ENCODE data around the gene EXOC6B.

The EXOC6B gene

DNA sequence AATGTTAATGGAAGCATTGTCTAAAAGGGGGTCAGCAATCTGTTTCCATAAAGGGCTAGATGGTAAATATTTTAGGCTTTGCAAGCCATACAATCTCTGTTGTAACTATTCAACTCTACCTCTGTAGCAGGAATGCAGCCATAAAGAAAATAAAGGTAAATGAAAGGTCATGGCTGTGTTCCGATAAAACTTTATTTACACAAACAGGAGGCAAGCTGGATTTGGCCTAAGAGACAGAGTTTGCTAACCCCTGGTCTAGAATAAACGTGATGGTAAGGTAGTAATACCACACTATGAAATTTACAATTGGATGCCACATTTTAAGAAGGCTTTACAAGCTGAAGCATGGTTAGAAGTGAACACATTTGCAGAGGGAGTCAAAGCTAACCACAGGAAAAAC lies 91.4 kb downstream of the EXOC6B start:
- no peak for DNase-seq (ENCODE audit: low spot score)

DNA sequence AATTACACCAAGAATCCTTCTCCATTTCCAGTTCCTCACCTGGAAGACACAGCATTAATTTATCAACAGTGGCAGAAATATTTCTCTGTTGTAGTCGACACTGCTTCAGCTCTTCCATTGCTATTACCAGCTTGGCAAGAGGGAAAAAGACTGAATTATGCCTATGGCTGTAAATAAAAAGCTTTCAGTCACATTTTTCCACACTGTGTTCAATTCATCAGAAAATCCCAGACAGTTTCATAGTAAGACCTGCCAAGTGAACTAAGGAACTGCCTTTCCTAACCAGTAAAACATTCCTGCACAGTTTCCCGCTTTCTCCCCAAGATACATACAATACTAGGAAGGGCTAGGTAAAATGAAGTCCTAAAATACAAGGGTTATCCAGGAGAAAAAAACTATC lies 94.7 kb downstream of the EXOC6B start:
- DNase-seq (ENCODE audit: low spot score), result no peak

- DNase-seq (ENCODE audit: low spot score), result no peak
Observed at GRCh38 chr2:72727356-72727755, 98.5 kb downstream of the EXOC6B start.

- DNase-seq (ENCODE audit: low spot score), result no peak
Observed at GRCh38 chr2:72723769-72724370, 102.0 kb downstream of the EXOC6B start.

- DNase-seq (ENCODE audit: low spot score), result no peak
Observed at GRCh38 chr2:72722492-72723070, 103.3 kb downstream of the EXOC6B start.

DNA sequence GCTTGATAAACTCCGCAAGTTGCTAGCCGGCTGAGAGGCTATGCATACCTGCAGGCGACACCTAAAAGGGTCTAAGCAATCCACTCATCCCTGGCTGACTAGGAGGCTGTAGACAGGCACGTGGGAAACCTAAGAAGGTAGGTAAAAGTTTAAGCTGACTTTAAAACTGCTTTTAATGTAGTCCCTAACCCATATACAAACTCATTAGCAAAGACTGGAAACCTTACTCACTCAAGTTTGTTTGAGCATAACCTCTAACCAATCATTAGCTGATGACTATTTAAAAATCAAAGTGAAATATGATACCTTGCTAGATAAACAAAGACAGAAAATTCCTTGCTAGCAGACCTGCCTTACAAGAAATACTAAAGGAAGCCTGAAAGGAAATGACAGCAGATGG lies 106.4 kb downstream of the EXOC6B start:
- no peak for DNase-seq (ENCODE audit: low spot score)

DNA sequence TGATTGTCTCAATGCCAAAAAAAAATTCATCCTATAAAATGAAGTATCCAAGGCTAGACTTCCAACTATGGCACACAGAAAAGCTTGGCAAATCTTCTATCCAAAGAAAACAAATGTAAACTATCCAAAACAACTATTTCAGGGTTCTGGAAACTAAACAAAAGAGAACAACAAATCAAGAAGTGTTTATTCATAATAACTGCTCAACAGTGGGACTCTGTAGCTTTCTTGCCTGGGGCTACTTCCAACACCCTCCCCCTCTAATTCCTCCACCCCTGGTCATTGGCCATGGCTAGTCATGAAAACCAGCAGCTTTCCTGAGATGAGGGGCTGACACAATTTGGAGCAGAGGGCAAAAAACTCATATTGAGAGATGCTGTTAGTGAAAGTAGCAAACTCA lies 107.0 kb downstream of the EXOC6B start:
- DNase-seq (ENCODE audit: low spot score), result no peak

GRCh38 chr2:72716601-72717000 lies 109.2 kb downstream of the EXOC6B start:
- no peak for DNase-seq (ENCODE audit: low spot score)

DNA sequence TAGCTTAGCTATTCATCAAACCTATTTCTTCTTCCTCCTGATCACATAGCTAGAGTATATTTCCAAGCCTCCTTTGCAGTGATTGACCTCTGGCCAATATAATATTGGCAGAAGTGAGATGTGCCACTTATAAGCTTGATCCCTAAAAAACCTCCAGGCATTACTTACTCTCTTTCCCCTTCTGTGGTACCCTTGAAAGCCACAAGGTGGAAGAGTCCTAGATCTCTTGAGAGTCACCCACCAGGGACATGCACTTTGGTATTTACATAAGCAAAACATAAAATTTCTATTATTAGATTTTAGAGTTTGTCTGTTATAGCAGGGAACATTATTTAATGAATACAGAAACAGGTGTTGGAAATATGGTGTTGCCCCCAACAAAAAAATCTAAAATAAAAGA lies 112.0 kb downstream of the EXOC6B start:
- DNase-seq (ENCODE audit: low spot score), result no peak

- DNase-seq (ENCODE audit: low spot score), result no peak
Observed at GRCh38 chr2:72712977-72713376, 112.9 kb downstream of the EXOC6B start.

- DNase-seq (ENCODE audit: low spot score), result no peak
Observed at GRCh38 chr2:72712304-72712703, 113.5 kb downstream of the EXOC6B start.

DNA sequence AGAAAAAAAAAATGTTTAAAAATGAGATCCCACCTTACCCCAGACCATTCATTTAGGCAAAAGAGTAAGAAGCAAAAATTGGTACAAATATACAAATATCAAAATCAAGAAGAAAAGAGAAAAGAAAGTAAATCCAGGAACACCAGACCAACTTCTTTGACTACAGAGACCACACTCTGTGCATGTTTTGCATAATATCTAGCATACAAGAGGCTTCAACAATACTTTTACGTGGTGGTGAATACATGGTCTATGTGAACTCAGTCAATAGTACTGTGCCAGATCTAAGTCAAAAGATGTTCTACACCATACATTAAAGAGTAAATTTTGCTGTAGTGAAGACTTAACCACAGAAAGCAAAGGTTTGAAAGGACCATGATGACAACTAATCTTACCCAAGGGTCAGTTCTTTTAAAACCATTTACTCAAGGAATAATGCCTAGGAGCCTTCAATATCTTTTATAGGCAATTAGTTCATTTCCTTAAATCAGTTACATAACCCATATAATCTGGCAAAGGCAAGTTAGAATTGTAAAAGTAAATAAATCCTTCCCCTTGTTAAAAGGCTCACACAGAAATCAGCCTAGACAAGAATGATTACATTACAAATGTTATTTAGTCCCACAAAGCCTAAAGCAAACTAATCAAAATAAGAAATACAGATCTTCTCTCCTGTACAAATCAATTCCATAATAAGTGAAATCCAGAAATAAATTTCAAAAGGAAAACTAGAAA lies 115.2 kb downstream of the EXOC6B start:
- no peak for DNase-seq (ENCODE audit: low spot score)

DNA sequence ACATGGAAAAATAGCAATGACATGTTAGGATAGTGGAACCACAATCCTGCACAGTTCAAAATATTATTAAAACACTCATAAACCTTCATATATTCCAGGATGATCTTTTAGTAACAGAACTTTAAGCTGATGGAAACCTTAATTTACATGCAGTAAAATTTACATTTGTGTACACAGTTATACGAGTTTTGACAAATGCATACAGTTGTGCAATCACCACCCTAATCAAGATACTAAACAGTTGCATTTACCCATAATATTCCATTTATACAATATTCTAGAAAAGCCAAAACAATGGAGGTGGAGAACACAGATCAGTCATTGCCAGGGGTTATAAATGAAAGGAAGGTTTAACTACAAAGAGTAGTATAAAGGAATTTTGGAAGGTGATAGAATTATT lies 117.6 kb downstream of the EXOC6B start:
- no peak for DNase-seq (ENCODE audit: low spot score)

DNA sequence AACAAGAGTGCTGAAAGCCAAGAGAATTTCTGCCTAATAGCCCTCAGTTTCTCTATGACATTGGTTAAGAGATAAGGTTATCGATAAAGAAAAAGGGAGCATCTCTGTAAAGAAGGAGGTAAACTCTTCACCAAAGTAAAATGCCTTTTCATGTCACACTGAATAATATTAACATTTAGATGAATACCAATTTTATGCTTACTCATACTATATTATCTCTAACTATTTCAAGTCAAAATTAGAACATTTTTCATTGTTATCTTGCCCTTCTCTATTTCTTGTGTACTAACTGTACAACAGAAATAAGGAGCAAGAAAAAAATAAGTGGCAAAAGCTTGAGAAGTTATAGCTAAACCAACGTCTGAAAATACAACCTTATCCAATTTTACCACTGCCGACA lies 127.5 kb downstream of the EXOC6B start:
- no peak for DNase-seq (ENCODE audit: low spot score)

DNA sequence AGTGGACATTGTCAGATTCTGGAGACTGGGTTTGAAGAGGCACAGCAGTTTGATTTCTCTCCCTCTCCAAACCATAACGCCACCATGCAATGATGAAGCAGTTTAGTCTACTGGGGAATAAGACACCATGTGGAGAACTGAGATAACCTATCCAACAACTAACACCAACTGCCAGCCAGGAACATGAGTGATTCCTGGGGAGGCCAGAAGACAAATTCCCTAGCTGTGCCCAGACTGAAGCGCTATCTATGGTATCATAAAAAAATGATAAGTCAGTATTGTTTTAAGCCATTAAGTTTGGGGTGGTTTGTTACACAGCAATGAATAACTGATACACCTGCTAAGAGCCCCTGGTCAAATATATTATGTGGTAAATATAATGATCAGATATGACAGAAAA lies 129.3 kb downstream of the EXOC6B start:
- no peak for DNase-seq (ENCODE audit: low spot score)

DNA sequence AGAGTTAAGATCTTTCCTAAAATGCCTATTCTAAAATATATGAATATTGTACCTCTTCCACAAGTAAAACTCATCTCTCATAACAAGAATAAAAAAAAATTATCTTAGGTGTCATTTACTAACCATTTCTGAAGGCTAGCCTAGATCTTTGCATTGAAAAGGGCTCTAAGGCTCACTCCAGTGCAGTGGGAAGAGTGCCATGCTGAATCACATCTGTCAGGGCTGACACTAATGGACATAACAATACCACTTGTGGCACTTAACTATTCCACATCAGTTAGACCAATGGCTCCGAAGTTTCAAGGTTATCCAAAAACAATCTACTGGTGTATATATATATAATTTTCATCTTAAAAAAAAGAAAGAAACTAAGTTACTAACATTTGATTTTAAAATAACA lies 130.2 kb downstream of the EXOC6B start:
- DNase-seq (ENCODE audit: low spot score), result no peak

DNA sequence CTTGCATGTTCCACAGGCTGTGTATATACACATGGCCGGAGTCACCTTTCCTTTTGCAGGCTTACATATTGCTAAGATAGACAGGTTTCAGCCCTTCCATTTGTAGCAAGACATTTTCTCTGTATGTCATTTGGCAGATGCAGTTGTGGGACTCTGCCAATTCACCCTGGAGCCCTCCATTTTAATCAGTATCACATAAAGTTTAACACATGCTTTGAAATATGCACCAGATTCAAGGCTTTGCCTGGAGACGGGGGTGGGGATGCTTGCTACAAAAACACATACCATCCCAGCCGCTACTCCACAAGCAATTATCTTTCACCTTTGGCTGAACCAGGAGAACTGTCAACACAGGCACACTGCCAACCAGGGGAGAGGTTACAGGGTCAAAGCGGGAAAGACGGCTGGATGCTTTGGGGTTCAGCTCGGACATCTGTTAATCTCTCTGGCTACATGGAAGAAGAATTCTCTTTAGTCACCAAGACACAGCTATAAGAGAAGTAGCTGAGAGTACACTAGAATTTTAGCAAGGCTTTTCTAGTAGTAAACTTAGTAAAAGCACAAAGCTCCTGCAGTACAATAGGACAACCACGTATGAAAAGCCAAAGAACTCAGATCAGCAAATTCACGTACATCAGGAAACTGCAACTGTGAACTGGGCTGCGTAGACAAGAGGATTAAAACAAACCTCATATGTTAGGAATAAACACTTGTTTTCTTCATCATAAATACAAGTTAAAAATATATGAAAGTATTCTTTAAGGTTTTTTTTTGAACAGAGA lies 130.9 kb downstream of the EXOC6B start:
- DNase-seq (ENCODE audit: low spot score), result no peak

DNA sequence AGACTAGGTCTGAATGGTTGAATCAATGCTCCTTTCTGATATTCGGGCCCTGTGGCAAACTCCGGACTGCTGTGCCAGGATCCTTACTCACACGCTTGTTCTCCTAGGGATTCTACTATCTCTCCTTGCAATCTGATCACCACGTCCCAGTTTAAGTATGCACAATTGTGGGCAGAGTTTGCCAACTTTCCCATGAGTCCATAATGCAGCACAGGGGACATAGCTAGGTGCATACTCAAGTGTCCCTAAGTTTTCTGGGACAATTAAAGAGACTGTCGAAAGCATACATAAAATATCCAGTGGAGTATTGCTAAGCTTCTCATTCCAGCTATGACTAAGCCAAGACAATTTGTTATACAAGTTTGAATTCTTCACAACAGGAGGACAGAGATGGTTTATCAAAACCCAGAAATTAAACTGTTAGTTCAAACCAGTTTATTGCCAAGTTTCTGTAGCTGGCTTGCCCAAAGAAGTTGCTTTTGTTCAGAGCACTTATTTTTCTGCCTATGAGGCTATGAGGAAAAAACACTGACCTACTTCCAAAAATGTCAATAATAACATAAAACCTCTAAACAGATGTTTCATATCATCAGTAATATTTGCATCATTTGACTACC lies 136.1 kb downstream of the EXOC6B start:
- no peak for DNase-seq (ENCODE audit: low spot score)

DNA sequence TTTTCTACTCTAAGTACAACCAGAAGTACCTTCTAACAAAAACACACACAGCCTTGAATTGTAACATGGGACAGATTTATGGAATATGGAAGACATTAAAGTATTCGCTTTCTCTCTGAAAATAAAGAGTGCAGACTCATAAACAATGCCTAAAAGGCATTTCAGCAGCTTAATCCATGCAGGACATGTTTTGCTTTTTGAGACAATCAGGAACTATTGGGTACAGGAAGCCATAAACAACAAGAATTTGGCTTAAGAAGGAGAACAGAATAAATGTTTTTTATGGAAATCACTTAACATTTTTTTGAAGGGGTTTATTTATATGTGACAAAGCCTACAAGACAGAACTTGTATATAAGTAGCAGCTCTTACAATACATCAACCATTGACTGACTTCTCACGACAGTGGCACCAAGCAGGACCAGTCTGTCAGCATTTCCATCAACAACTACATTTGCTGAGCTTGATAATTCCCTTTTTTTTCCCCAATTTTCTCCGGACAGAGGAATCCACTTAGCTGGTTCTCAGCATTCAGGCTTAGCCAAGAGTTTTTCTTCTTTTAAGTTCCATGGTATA lies 140.1 kb downstream of the EXOC6B start:
- no peak for DNase-seq (ENCODE audit: low spot score)

DNA sequence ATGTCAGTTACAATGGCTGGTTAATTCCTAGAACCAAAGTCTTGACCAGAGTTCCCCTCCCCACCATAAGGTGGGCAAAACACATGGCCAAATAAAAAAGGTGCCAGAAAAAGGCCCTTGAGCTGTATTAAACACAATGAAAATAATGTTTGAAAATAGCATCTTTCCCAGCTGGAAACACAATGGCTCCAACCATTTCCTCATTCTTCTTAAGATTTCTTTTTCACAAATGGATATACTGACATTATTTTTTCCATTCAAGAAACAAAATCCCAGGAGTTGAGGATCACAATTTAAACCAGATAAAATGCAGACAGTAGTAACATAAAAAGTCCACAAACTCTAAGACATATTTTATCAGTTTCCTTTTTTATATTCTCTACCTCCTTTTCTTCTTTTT lies 143.8 kb downstream of the EXOC6B start:
- no peak for DNase-seq (ENCODE audit: low spot score)

DNA sequence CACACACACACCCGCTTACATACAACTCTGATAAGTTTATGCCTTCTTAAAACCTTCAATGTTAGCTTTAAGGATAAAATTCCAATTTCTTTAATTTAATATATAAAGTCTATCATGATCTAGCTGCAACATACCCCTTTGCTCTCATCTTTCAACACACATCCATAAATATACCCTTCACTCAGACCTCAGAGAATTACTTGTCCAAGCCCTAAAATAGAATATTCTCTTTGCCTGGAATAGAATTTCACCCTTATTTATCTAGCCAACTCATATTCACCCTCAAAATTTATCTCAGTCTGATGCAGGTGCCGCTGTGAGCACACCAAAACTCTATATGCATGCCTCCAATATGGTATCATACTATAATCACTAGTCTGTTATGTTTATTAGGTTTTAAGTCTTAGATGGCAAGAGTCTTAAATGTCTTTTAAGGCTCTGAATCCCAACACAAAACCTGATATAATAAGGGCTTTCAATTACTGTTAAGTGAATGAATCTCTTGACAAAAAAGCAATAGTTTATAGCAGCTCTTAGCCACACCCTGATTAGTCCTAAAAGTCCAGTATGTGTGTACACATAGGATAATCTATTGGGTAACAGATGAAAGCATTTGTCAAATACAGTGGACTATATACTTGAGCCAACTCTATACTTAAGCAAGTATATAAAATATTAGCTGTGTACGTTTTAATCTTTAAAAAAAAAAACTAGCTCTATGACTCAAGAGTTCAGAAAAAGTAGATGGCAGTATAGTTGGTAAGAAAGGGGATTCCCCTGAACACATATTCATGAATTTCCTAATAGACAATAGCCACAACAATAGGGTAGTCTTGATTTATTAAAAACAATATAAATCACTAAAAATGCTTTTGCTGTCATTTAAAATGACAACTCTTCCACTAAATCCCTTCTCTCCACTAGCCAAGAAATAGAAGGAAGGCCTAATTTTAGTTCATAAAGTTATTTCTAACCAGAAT lies 144.5 kb downstream of the EXOC6B start:
- DNase-seq (ENCODE audit: low spot score), result no peak

All from hematopoietic multipotent progenitor cell treated with erythropoietin and hydrocortisone succinate and interleukin-3 and kit ligand, for 17 days (in vitro differentiated cells).